Left renal pelvis (tissue), 4 donors: ENCODE measurements around the gene GPRC5C. TPM values are rescaled to one million over a fixed set of nuclear protein-coding genes. Genes with fewer than 3 reads are reported as not detected.
"Not testable (repeated sequence)": the region's sequence is repeated elsewhere in the genome, so short reads cannot be mapped to it uniquely, and the experiment has no call there.

ENCODE experiments used
- DNase-seq, 4 donors: peaks; one replicate each; pipeline ENCODE4 v3.0.0-alpha.2; 2013; ENCODE audit warnings: low read depth in 4 of 4, low spot score in 3 of 4
- polyA plus RNA-seq, 4 donors: library from polyadenylated mRNA; unstranded; fragments of 120-200 nt; gene quantifications; one replicate each; pipeline ENCODE4 v1.2.1, GENCODE V29; 2013; ENCODE audit not compliant: insufficient read length in 4 of 4

GPRC5C gene
- polyA plus RNA-seq, 4 donors = 10.5 to 153 (median 104) TPM

DNA sequence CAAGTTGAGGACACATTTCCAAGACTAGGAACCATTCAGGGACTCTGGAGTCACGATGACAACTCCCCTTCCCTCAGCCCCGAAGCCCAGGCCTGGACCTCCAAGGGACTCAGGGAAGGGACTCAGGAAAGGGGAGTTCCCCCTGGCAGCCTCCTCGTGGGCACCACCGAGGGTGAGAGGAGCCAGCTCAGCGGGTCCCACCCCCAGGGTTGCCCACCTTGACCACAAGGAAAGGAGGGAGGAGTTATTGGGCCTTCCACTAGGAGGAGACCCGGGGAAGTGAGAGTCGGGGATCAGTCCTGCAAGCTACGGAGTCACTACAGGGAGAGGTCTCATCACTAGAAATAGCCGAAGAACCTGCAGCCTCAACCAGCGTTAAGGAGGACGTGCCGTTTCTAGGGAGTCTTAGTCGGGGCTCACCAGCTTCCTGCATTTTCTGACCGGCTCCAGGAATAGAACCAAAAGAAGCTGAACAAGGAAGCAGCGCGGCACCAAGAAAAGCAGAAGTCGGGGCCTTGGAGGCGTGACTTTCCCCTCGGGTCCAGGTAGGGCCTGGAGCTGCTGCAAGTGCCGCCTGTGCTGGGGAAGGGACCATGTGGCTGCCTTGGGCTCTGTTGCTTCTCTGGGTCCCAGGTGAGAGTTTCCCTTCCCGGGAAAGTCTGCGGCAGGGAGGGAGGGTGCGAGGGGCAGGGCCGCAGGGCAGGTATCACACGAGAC, 34.4 kb downstream of the GPRC5C start, which contains the start of gene CD300A:
CD300A (plus strand) TSS at position 524 of the 717 bp plus-strand sequence; CDS start at position 594, 70 bp downstream.
- no peak for DNase-seq

DNA sequence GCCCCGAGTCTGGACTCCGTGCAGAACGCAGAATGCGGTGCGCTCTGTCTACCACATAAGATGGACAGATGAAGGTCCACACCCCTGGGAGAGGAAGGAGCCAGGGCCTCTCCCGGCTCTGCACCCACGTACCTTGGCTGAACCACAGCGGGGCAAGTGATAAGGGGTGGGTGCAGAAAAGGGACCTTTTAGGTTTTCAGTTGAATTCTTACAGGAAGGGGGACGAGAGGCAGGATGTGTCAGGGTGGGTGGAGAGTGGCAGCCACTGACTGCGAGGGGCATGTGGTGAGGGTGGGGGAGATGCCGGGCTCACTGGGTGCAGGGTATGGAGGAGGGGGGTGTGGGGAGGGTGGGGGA, 34.9 kb downstream of the GPRC5C start:
- no peak for DNase-seq

DNA sequence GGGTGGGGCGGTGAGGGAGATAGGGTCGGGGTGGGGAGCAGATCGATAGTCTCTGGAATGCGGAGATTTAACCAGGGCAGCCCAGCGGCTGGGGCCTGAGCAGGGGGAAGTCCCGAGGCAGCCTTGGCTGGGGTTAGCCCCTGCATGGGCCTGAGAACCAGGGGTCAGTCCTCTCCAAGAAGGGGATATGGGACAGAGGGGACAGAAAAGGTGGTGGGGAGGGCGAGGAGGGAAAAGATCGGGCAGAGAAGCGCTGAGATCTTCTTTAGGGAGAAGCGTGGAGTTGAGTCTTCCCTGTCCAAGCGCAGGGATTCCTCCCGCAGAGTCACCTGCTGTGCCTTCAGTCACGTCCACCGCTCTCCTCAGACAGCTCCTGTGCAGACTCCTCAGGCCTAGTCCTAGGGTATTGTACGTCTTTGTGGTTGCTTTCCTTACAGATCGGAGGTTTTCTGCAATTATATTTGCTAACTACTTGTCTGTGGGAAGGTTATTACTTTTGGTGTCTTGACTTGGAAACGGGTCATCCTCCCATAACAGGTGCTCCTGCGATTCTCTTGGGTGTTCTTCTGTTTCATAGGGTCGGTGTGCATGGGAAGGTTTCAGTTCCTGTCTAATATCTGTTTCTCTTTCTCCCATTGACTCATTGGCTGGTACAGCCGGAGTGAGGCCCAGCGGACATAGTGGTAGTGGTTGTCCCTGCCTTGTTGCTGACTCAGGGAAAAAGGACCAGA, 35.5 kb downstream of the GPRC5C start:
- DNase-seq = no peak

DNA sequence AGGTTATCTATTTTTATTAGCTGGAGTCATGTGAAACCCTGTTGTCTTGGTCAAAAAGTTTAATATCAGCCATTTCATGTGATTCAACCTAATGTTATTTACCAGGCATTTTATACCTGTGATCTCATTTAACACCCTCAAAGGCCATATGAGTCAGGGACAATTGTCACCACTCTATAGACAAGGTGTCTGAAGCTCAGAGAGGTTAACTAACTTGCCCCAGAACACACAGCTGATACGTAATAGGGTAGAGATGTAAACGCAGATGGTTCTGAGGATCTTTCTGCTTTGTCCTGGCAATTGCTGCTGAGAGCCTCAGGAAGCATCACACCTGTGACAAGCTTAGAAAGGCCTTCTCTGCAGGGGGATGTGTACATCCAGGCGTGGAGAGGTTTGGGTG, 39.5 kb downstream of the GPRC5C start:
- no peak for DNase-seq

DNA sequence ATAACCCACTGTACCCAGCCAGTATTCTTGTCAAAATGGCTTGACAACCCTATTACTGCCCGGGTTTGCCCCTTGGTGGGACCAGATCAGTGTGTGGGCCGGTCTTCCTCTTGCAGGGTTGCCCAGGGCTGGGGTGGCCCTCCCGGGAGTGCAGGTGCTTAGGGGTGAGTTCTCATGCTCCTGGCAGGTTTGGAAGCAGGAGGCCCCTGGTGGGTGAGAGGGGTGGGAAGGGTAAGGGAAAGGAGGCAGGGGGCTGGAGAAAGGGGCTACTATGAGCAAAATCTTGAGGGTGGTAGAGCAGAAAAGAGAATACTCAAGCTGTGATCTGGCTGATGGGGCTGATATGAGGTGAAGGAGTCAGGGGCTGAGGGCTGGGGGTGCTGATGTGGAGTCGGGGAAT, 41.0 kb downstream of the GPRC5C start:
- DNase-seq = no peak

DNA sequence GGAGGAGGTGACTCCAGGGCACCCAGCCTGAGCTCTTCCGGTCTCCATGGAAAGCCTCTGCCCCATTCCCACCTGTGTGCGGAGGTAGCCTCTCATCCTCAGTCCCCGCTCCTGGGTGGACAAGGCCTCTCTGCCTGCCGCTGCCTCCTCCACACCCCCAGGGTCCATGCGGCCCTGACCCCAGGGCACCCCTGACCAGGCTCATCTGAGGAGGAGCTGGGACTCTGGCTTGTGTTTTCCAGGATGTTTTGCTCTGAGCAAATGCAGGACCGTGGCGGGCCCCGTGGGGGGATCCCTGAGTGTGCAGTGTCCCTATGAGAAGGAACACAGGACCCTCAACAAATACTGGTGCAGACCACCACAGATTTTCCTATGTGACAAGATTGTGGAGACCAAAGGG, 41.4 kb downstream of the GPRC5C start:
- DNase-seq = no peak

DNA sequence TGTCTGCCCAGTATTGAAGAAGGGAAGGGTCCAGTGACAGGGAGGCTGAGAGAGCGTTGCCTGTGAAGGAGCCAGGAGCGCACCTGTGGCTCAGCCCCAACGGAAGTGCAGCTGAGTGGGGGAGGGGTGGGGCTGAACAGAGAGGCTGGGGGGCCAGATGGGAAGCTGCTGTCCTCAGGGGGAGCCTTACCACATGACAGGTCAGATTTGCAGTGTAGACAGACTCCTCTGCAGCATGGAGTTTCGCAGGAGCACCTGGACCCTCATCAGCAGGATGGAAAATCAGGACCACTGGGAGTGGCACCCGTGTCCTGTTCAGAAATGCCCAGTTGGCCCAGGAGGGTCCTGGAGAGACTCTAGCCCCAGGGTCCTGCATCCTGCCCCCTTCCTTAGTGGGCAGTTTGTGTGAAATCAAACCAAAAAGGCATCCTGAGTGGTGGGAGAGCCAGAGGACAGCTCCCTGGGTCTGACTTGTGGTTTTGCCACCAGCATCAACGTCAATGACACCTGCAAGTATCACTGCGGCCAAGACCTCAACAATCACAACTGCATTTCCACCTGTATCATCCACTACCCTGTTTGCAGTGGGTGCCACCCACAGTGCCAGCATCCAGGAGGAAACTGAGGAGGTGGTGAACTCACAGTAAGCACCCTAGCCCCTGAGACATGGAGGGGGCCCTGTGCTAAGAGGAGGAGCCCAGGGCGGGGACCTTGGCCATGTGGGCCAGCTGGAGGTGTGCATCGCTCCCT, 42.3 kb downstream of the GPRC5C start:
- no peak for DNase-seq

DNA sequence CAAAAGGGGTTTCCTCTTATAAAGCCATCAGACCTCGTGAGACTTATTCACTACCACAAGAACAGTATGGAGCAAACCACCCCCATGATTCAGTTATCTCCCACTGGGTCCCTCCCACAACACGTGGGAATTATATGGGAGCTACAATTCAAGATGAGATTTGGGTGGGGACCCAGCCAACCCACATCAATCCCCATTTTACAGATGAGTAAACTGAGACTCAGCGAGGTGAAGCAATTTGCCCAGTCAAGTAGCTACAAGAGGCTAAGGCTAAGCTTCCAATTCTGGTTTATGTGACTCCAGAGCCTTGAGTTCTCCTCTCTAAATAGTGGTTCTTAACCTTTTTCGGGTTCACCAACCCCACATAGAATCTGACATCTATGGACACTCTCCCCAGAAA, 43.3 kb downstream of the GPRC5C start:
- no peak for DNase-seq

DNA sequence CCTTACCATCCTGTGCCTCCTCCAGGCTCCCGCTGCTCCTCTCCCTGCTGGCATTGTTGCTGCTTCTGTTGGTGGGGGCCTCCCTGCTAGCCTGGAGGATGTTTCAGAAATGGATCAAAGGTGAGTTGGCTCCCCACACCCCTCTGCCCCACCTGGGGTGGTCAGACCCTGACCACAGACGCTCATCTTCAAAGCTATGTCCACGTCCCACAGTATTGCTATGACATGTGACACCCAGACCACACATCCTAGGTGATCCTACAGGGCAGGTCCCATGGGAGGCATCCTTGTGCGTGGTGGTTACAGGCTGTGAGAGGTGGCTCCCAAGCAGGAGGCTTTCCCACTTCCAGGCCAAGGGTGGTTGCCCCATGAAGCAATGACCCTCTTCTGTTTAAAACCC, 45.5 kb downstream of the GPRC5C start:
- DNase-seq = no peak

DNA sequence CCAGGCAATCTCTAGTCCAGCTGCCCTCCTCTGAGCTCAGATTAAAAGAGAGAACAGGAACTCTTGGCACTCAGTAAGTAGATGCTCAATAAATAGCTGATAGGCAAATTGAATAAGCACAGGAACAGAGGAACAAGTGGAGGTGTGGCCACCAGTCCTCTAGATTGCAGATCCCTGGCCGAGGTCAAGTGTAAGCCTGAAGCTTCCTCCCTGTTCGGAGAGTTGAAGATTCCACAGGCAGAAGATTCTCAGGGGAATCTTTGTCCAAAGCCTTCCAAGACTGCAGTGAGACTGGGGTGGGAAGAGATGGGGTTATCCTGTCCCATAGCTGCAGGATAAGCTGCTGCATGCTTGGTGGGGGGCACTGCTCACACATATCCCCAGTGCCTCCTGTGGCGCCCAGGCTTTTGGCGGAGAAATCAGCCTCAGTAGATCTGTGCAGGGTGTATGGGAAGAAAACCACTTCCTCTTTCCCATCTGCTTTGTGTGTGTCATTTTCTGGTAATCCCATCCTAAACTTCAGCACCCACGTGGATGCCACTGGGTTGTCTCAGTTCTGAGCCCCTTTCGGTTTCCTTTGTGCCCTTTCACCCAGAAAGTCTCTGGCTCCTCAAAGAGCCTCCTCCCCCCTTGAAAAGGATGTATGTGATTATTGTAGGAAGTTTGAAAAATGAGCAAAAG, 46.7 kb downstream of the GPRC5C start:
- no peak for DNase-seq

DNA sequence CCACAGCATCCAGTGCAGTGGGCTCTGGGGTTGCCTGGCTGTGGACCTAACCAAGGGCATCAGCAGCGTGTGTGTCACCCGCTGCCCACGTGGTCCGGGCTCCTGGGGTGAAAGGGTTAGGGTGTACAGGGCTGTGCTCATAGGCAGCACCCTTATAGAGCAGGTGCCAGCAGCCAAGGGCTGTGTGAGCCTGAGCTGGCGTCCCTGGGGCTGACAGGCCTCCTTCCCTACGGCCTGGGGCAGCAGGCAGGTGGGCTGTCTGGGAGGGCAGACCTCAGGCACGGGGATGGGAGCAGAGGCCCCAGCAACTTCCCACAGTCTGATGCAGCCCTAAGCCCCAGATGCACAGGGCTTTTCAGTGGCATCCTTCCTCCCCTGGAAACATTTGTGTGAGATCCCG, 48.4 kb downstream of the GPRC5C start:
- DNase-seq = no peak

DNA sequence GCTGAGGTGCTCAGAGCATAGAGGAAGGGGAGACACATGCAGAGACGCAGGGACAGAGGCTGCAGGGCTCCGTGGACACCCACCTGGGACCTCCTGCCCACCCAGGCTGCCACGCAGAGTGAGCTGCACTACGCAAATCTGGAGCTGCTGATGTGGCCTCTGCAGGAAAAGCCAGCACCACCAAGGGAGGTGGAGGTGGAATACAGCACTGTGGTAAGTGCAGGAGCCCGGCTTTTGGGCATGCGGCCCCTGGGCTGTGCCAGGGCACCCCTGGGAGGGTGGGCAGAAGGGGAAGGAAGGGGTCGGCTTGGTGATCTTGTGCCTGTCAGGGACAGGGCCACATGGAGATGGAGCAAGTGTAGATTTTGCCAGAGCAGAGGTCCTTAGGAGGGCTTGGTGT, 49.7 kb downstream of the GPRC5C start:
- no peak for DNase-seq

DNA sequence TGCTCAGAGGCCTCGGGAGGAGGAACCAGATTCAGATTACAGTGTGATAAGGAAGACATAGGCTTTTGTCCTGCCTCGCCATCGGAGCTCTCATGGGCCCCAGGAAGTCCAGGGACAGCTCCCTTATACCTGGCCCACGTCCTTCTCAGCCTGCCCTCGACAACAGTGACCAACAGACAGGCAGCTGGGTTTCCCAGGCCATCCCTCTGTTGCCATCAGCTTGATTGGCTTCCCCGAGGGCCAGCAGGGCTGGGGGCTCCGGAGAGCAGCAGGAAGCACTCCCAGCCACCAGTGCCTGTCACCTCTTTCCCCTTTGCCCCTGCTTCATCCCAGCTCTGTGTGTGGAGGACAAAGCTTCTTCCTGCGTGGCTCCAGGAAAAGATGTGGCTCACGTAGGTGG, 52.2 kb downstream of the GPRC5C start:
- DNase-seq = no peak

DNA sequence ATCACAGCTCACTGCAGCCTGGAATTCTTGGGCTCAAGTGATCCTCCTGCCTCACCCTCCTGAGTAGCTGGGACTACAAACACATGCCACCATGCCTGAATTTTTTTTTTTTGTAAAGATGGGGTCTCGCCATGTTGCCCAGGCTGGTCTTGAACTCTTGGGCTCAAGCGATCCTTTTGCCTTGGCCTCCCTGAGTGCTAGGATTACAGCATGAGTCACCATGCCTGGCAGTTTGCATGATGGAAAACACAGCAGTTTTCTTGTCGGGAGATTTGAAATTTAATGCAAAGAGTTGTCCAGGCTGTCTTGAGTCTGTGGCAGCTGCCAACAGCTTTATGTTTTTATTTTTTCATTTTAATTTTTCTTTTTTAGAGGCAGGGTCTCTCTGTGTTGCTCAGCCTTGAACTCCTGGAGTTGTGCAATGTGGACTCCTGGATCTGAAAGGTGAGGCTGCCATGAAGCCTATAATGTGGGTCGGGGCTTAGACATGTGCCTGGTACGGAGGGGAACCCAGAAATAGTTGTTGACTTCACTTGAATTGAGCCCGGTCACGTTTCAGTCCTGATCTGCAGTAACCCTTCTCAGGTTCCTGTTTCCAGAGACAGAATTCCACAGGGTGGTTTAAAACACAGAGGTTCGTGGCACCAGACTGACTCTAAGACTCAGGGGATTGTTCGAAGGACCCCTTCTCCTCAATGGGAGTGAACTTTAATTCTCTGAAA, 53.3 kb downstream of the GPRC5C start:
- no peak for DNase-seq

DNA sequence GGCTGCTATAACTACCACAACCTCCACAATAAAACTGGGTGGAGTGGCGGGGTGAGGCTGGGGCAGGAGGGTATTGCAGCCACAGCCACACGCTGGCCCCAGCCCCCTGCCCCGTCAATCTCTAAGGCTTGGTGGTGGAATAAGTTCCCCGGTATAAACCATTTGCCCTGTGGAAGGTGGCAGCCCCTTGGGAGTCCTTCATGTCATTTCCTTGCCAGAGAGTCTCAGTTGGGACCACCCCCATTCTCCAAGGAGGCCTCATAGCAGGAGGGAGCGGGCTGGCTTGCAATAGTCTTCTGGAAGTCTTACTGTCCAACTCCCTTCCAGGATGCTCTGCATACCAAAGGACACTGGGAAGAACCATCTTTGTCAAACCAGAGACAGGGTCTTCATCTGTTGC, 54.0 kb downstream of the GPRC5C start:
- no peak for DNase-seq

DNA sequence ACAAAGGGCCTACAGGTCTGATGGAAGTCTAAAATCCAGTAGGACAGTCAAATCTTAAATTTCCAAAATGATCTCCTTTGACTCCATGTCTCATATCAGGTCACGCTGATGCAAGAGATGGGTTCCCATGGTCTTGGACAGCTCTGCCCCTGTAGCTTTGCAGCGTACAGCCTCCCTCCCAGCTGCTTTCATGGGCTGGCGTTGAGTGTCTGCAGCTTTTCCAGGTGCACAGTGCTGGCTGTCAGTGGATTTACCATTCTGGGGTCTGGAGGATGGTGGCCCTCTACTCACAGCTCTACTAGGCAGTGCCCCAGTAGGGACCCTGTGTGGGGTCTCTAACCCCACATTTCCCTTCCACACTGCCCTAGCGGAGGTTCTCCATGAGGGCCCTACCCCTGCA, 56.4 kb downstream of the GPRC5C start:
- not testable (repeated sequence) for DNase-seq

DNA sequence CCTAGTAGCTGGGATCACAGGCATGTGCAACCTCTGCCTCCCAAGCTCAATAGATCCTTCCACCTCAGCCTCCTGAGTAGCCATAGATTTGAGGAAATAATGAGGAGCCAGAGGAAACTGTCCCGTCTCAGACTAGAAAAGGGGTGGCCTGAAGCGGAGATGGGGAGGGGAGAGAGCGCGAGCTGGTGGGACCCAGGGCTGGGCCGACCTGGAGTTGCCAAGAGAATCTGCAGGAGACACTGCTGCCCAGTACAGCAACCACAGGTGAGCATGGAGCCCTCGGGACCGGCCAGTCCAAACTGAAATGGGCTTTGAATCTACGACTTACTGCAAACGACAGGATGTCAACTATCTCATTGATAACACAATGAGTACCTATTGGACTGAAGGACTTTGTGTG, 58.8 kb downstream of the GPRC5C start:
- no peak for DNase-seq

DNA sequence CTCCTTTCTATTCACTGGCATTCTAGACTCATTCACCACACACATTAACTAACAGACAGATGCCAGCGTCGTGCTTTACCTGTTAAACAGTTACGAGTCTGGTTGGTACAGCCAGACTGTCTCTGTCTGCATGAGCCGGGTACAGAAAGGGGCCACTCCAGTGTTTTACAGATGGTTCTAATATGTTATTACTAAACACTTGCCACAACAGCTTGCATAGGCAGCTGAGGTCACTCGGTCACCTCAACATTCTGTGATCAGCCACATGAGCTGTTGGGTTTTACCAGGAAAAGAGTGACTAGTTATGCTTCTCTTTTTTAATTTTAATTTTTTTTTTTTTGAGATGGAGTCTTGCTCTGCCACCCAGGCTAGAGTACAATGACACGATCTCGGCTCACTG, 59.7 kb downstream of the GPRC5C start:
- no peak for DNase-seq

DNA sequence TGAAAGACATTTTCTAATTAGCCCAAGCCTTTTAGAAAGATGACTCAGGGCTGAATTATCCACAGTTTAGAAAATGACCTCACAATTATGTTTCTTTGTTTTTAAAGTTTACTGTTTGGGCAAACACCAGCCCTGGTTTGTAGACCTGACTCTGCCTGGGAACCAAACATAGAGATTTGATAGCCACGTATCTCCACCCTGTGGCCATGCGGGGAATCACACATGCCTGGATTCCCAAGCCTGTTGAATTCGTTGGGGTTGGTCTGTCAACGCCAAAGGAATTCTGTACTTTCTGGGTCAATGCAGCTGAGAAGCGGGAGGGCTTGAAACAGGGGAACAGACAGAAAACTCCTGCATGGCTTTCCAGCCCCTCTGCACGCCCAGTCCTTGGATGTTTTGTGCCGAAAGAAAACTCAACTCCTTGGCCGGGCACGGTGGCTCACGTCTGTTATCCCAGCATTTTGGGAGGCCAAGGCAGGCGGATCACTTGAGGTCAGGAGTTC, 61.5 kb downstream of the GPRC5C start:
- peak; percentile 24 to 63 (median 54) for DNase-seq
